ENCODE data around the gene DCAF12.

Gene DCAF12

DNA sequence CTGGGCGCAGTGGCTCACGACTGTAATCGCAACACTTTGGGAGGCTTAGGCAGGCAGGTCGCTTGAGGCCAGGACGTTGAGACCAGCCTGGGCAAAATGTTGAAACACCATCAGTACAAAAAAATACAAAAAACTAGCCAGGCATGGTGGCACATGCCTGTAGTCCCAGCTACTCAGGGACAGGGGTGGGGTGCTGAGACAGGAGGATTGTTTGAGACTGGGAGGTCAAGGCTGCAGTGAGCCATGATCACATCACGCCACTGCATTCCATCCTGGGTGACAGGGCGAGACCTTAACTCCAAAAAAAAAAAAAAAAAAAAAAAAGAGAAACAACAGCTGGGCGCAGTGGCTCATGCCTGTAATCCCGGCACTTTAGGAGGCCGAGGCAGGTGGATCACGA is 23.7 kb downstream of the DCAF12 start:
- Histone ChIP-seq H3F3A (ENCODE audit: control insufficient read depth, insufficient read depth) (peaks cover 8% of the 10 kb centered on the region), H3K4me1 (ENCODE audit: control insufficient read depth, low read length) (peaks cover 39% of the 10 kb centered on the region), H3K4me3 (ENCODE audit: low read length) (no peak overlapping the region), H3K9me2 (replicated peaks; ENCODE audit: control insufficient read depth, low read length) (no peaks in the 10 kb centered on the region), H3K27me3 (ENCODE audit: control insufficient read depth, low read length) (no peaks in the 10 kb centered on the region), H3K9me3 (ENCODE audit: control insufficient read depth, insufficient read depth, low read length) (no peaks in the 10 kb centered on the region), H3K79me2 (ENCODE audit: control insufficient read depth, low read length) (peaks cover 18% of the 10 kb centered on the region), H3K27ac (ENCODE audit: low read depth, low read length) (no peak overlapping the region), H3K36me3 (ENCODE audit: control insufficient read depth, low read length) (peaks cover 92% of the 10 kb centered on the region), H4K20me1 (ENCODE audit: control insufficient read depth, insufficient read depth, low read depth, low read length) (0 out of 2 replicates have a peak, but pooled peaks cover 4% of the 10 kb centered on the region), H3K4me2 (ENCODE audit: low read length) (no peak overlapping the region)
- no peak for TF ChIP-seq EZH2phosphoT487 (IDR thresholded peaks at IDR 0.05; ENCODE audit: borderline replicate concordance, low read length)
- TF ChIP-seq, protein P1, sequence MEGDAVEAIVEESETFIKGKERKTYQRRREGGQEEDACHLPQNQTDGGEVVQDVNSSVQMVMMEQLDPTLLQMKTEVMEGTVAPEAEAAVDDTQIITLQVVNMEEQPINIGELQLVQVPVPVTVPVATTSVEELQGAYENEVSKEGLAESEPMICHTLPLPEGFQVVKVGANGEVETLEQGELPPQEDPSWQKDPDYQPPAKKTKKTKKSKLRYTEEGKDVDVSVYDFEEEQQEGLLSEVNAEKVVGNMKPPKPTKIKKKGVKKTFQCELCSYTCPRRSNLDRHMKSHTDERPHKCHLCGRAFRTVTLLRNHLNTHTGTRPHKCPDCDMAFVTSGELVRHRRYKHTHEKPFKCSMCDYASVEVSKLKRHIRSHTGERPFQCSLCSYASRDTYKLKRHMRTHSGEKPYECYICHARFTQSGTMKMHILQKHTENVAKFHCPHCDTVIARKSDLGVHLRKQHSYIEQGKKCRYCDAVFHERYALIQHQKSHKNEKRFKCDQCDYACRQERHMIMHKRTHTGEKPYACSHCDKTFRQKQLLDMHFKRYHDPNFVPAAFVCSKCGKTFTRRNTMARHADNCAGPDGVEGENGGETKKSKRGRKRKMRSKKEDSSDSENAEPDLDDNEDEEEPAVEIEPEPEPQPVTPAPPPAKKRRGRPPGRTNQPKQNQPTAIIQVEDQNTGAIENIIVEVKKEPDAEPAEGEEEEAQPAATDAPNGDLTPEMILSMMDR (IDR thresholded peaks at IDR 0.05; ENCODE audit: low read depth, low read length, poor library complexity, severe bottlenecking): no peak

DNA sequence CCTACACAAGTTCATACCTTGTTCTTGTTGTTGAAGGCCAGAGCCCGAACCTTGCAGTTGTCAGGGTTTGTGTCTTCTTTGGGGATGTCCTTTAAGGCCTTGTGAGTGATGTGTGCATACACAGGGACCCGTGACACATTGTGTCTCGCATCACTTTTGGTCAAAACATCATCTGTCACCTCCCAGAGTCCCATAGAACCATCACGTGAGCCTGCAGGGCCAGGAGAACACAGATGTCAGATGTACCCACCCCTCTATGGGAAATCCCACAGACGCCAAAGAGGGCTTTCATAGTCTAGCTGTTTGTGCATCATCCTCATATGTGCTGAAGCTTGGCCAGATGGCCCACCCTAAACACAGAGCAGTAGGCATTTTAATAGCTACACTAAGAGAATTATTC is 28.2 kb downstream of the DCAF12 start:
- Histone ChIP-seq H3K27me3 (ENCODE audit: control insufficient read depth, low read length) (no peaks in the 10 kb centered on the region), H3K4me2 (ENCODE audit: low read length) (peak overlapping the region; percentile 92), H3K9me2 (replicated peaks; ENCODE audit: control insufficient read depth, low read length) (no peaks in the 10 kb centered on the region), H3K27ac (ENCODE audit: low read depth, low read length) (peak overlapping the region; percentile 74), H3K36me3 (ENCODE audit: control insufficient read depth, low read length) (peaks cover 89% of the 10 kb centered on the region), H3F3A (ENCODE audit: control insufficient read depth, insufficient read depth) (peaks cover 10% of the 10 kb centered on the region), H3K4me3 (ENCODE audit: low read length) (peak overlapping the region; percentile 64), H3K79me2 (ENCODE audit: control insufficient read depth, low read length) (peaks cover 14% of the 10 kb centered on the region), H3K9me3 (ENCODE audit: control insufficient read depth, insufficient read depth, low read length) (no peaks in the 10 kb centered on the region), H3K4me1 (ENCODE audit: control insufficient read depth, low read length) (peaks cover 51% of the 10 kb centered on the region), H4K20me1 (ENCODE audit: control insufficient read depth, insufficient read depth, low read depth, low read length) (0 out of 2 replicates have a peak, but pooled peaks cover 4% of the 10 kb centered on the region)
- TF ChIP-seq, protein P1 (IDR thresholded peaks at IDR 0.05; ENCODE audit: low read depth, low read length, poor library complexity, severe bottlenecking): no peak

DNA sequence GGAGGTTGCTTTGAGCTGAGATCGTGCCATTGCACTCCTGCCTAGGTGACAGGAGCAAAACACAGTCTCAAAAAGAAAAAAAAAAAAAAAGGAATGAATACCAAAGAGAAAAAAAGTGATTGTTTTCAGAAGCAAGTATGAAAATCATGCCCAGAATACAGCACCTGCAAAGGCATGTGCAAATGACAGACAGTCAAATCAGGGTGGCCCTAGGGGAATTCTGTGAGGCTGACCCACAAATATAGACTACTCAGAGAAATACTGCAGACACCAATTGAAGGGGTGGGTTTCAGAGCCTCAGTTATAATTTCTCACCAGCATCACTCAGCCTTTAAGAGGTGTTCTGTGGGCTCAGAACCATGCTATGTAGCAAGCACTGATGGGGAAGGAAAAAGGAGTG is 28.6 kb downstream of the DCAF12 start:
- H3F3A ChIP-seq (ENCODE audit: control insufficient read depth, insufficient read depth): peaks cover 10% of the 10 kb centered on the region
- 0 out of 2 replicates have a peak, but pooled peaks cover 4% of the 10 kb centered on the region for H4K20me1 ChIP-seq (ENCODE audit: control insufficient read depth, insufficient read depth, low read depth, low read length)
- TF ChIP-seq EZH2phosphoT487 (IDR thresholded peaks at IDR 0.05; ENCODE audit: borderline replicate concordance, low read length): no peak
- TF ChIP-seq, protein P1 (IDR thresholded peaks at IDR 0.05; ENCODE audit: low read depth, low read length, poor library complexity, severe bottlenecking): no peak
- no peaks in the 10 kb centered on the region for H3K9me2 ChIP-seq (replicated peaks; ENCODE audit: control insufficient read depth, low read length)
- no peaks in the 10 kb centered on the region for H3K9me3 ChIP-seq (ENCODE audit: control insufficient read depth, insufficient read depth, low read length)
- H3K4me2 ChIP-seq (ENCODE audit: low read length): peak overlapping the region; percentile 92
- peak overlapping the region; percentile 74 for H3K27ac ChIP-seq (ENCODE audit: low read depth, low read length)
- peaks cover 14% of the 10 kb centered on the region for H3K79me2 ChIP-seq (ENCODE audit: control insufficient read depth, low read length)
- peak overlapping the region; percentile 64 for H3K4me3 ChIP-seq (ENCODE audit: low read length)
- H3K36me3 ChIP-seq (ENCODE audit: control insufficient read depth, low read length): peaks cover 89% of the 10 kb centered on the region
- peaks cover 51% of the 10 kb centered on the region for H3K4me1 ChIP-seq (ENCODE audit: control insufficient read depth, low read length)
- no peaks in the 10 kb centered on the region for H3K27me3 ChIP-seq (ENCODE audit: control insufficient read depth, low read length)

Data from DOHH2 (cell line).